ENCODE results near the gene CAMK1. TPM values are rescaled to one million over a fixed set of nuclear protein-coding genes. Genes with fewer than 3 reads are reported as not detected.

CAMK1 gene
- total and polyA plus RNA-seq, 2 donors (not counting 1 experiment from before 2014, with no cell fraction given), result 27.7 to 64.2 TPM

GRCh38 chr3:9716801-9717555 lies 52.8 kb downstream of the CAMK1 start:
- no peak overlapping the region for H3K4me3 ChIP-seq (replicated peaks in 1 of 4; ENCODE audit: control extremely low read depth in 1 of 4, insufficient read depth in 1 of 4, low read depth in 3 of 4, low read length in 4 of 4)
- DNase-seq (ENCODE audit: low read depth in 2 of 2), result no peak
- H3K27me3 ChIP-seq (ENCODE audit: control insufficient read depth, insufficient read depth, low read length), result peaks cover 5% of the 10 kb centered on the region
- H3K27ac ChIP-seq (ENCODE audit: insufficient read depth, low read length), result no peak overlapping the region
- no peak overlapping the region for H3K9ac ChIP-seq (ENCODE audit: insufficient read depth, low read length)
- H3K4me1 ChIP-seq (ENCODE audit: control insufficient read depth, extremely low read depth, insufficient read depth, low read length), result peaks cover 2% of the 10 kb centered on the region
- no peaks in the 10 kb centered on the region for H3K79me2 ChIP-seq (ENCODE audit: control insufficient read depth, insufficient read depth, low read length)
- no peak overlapping the region for H3K4me2 ChIP-seq (ENCODE audit: extremely low read depth, insufficient read depth, low read length)
- H3K36me3 ChIP-seq (ENCODE audit: control insufficient read depth, insufficient read depth, low read length), result no peaks in the 10 kb centered on the region
- no peak overlapping the region for H2AFZ ChIP-seq (ENCODE audit: low read length)
- H4K20me1 ChIP-seq (ENCODE audit: control insufficient read depth, extremely low read depth, insufficient read depth, low read length), result no peaks in the 10 kb centered on the region
- no peaks in the 10 kb centered on the region for H3K9me3 ChIP-seq (ENCODE audit: control insufficient read depth, insufficient read depth, low read depth, low read length)
- TF ChIP-seq CTCF (conservative IDR thresholded peaks at IDR 0.05 in 1 of 2, IDR thresholded peaks at IDR 0.05 in 1 of 2; ENCODE audit: low read depth in 1 of 2, low read length in 2 of 2), result no peak
- TF ChIP-seq EZH2 (IDR thresholded peaks at IDR 0.05; ENCODE audit: low read length, missing control alignments), result no peak

GRCh38 chr3:9715764-9716437 lies 53.8 kb downstream of the CAMK1 start:
- Histone ChIP-seq H4K20me1 (ENCODE audit: control insufficient read depth, extremely low read depth, insufficient read depth, low read length) (no peaks in the 10 kb centered on the region), H3K27ac (ENCODE audit: insufficient read depth, low read length) (no peak overlapping the region), H3K36me3 (ENCODE audit: control insufficient read depth, insufficient read depth, low read length) (no peaks in the 10 kb centered on the region), H3K4me3 (replicated peaks in 1 of 4; ENCODE audit: control extremely low read depth in 1 of 4, insufficient read depth in 1 of 4, low read depth in 3 of 4, low read length in 4 of 4) (no peak overlapping the region), H3K9ac (ENCODE audit: insufficient read depth, low read length) (no peak overlapping the region), H2AFZ (ENCODE audit: low read length) (no peak overlapping the region), H3K79me2 (ENCODE audit: control insufficient read depth, insufficient read depth, low read length) (no peaks in the 10 kb centered on the region), H3K4me1 (ENCODE audit: control insufficient read depth, extremely low read depth, insufficient read depth, low read length) (peaks cover 2% of the 10 kb centered on the region), H3K27me3 (ENCODE audit: control insufficient read depth, insufficient read depth, low read length) (peaks cover 5% of the 10 kb centered on the region), H3K4me2 (ENCODE audit: extremely low read depth, insufficient read depth, low read length) (no peak overlapping the region), H3K9me3 (ENCODE audit: control insufficient read depth, insufficient read depth, low read depth, low read length) (no peaks in the 10 kb centered on the region)
- no peak for TF ChIP-seq EZH2 (IDR thresholded peaks at IDR 0.05; ENCODE audit: low read length, missing control alignments)
- TF ChIP-seq CTCF (conservative IDR thresholded peaks at IDR 0.05 in 1 of 2, IDR thresholded peaks at IDR 0.05 in 1 of 2; ENCODE audit: low read depth in 1 of 2, low read length in 2 of 2), result peak; percentile 93 to 95
- peak; percentile 87 to 88 for DNase-seq (ENCODE audit: low read depth in 2 of 2)

- no peak for DNase-seq (ENCODE audit: low read depth in 2 of 2)
- Histone ChIP-seq H2AFZ (ENCODE audit: low read length) (no peak overlapping the region), H3K27ac (ENCODE audit: insufficient read depth, low read length) (no peak overlapping the region), H3K4me3 (replicated peaks in 1 of 4; ENCODE audit: control extremely low read depth in 1 of 4, insufficient read depth in 1 of 4, low read depth in 3 of 4, low read length in 4 of 4) (no peak overlapping the region), H4K20me1 (ENCODE audit: control insufficient read depth, extremely low read depth, insufficient read depth, low read length) (no peaks in the 10 kb centered on the region), H3K27me3 (ENCODE audit: control insufficient read depth, insufficient read depth, low read length) (peaks cover 5% of the 10 kb centered on the region), H3K4me2 (ENCODE audit: extremely low read depth, insufficient read depth, low read length) (no peak overlapping the region), H3K36me3 (ENCODE audit: control insufficient read depth, insufficient read depth, low read length) (no peaks in the 10 kb centered on the region), H3K9me3 (ENCODE audit: control insufficient read depth, insufficient read depth, low read depth, low read length) (no peaks in the 10 kb centered on the region), H3K79me2 (ENCODE audit: control insufficient read depth, insufficient read depth, low read length) (no peaks in the 10 kb centered on the region), H3K9ac (ENCODE audit: insufficient read depth, low read length) (no peak overlapping the region), H3K4me1 (ENCODE audit: control insufficient read depth, extremely low read depth, insufficient read depth, low read length) (peaks cover 2% of the 10 kb centered on the region)
- TF ChIP-seq CTCF (conservative IDR thresholded peaks at IDR 0.05 in 1 of 2, IDR thresholded peaks at IDR 0.05 in 1 of 2; ENCODE audit: low read depth in 1 of 2, low read length in 2 of 2) (no peak), EZH2 (IDR thresholded peaks at IDR 0.05; ENCODE audit: low read length, missing control alignments) (no peak)
These were observed 54.6 kb downstream of the CAMK1 start for GRCh38 chr3:9715136-9715535.
